Measurements from ENCODE around the gene WDR81.
"Not testable (repeated sequence)": the region's sequence is repeated elsewhere in the genome, so short reads cannot be mapped to it uniquely, and the experiment has no call there.

WDR81 gene

GRCh38 chr17:1690544-1691221, 33.8 kb upstream of the WDR81 start:
- DNase-seq = no peak
- Histone ChIP-seq H3K4me3 (ENCODE audit: low read depth, low read length) (no peak overlapping the region), H3K36me3 (no peaks in the 10 kb centered on the region), H3K9me3 (ENCODE audit: severe bottlenecking) (no peaks in the 10 kb centered on the region), H3K27ac (no peak overlapping the region), H3K27me3 (ENCODE audit: insufficient read depth, low read depth, severe bottlenecking) (no peaks in the 10 kb centered on the region)
- TF ChIP-seq CTCF (IDR thresholded peaks at IDR 0.05; ENCODE audit: low read depth, low read length) = no peak

GRCh38 chr17:1693339-1693738, 31.2 kb upstream of the WDR81 start:
- Histone ChIP-seq H3K36me3 (no peaks in the 10 kb centered on the region), H3K27ac (no peak overlapping the region), H3K27me3 (ENCODE audit: insufficient read depth, low read depth, severe bottlenecking) (no peaks in the 10 kb centered on the region), H3K9me3 (ENCODE audit: severe bottlenecking) (no peaks in the 10 kb centered on the region), H3K4me3 (ENCODE audit: low read depth, low read length) (no peak overlapping the region)
- no peak for TF ChIP-seq CTCF (IDR thresholded peaks at IDR 0.05; ENCODE audit: low read depth, low read length)
- DNase-seq = no peak

- no peak overlapping the region for H3K4me3 ChIP-seq (ENCODE audit: low read depth, low read length)
- no peaks in the 10 kb centered on the region for H3K36me3 ChIP-seq
- no peak for TF ChIP-seq CTCF (IDR thresholded peaks at IDR 0.05; ENCODE audit: low read depth, low read length)
- no peak overlapping the region for H3K27ac ChIP-seq
- no peaks in the 10 kb centered on the region for H3K9me3 ChIP-seq (ENCODE audit: severe bottlenecking)
- no peak for DNase-seq
- H3K27me3 ChIP-seq (ENCODE audit: insufficient read depth, low read depth, severe bottlenecking) = no peaks in the 10 kb centered on the region
Measured at GRCh38 chr17:1695365-1695764, 29.1 kb upstream of the WDR81 start.

- no peaks in the 10 kb centered on the region for H3K27me3 ChIP-seq (ENCODE audit: insufficient read depth, low read depth, severe bottlenecking)
- H3K9me3 ChIP-seq (ENCODE audit: severe bottlenecking) = no peaks in the 10 kb centered on the region
- no peak overlapping the region for H3K27ac ChIP-seq
- no peak overlapping the region for H3K4me3 ChIP-seq (ENCODE audit: low read depth, low read length)
- no peak for DNase-seq
- H3K36me3 ChIP-seq = no peaks in the 10 kb centered on the region
- TF ChIP-seq CTCF (IDR thresholded peaks at IDR 0.05; ENCODE audit: low read depth, low read length) = no peak
Measured at GRCh38 chr17:1697681-1698080, 26.8 kb upstream of the WDR81 start.

- DNase-seq; H3K27ac ChIP-seq; H3K27me3 ChIP-seq (ENCODE audit: insufficient read depth, low read depth, severe bottlenecking); H3K9me3 ChIP-seq (ENCODE audit: severe bottlenecking); H3K4me3 ChIP-seq (ENCODE audit: low read depth, low read length); H3K36me3 ChIP-seq: not testable (repeated sequence)
Measured at GRCh38 chr17:1699891-1700290, 24.6 kb upstream of the WDR81 start.

- Histone ChIP-seq H3K36me3 (no peaks in the 10 kb centered on the region), H3K4me3 (ENCODE audit: low read depth, low read length) (no peak overlapping the region), H3K9me3 (ENCODE audit: severe bottlenecking) (no peaks in the 10 kb centered on the region), H3K27ac (no peak overlapping the region), H3K27me3 (ENCODE audit: insufficient read depth, low read depth, severe bottlenecking) (no peaks in the 10 kb centered on the region)
- no peak for TF ChIP-seq CTCF (IDR thresholded peaks at IDR 0.05; ENCODE audit: low read depth, low read length)
- no peak for DNase-seq
Measured at GRCh38 chr17:1703063-1703462, 21.4 kb upstream of the WDR81 start.

Data from WERI-Rb-1 (cell line).